ENCODE data around the gene VWA7.

GRCh38 chr6:31780507-31781243 lies 3.5 kb upstream of the VWA7 start:
- TF ChIP-seq EZH2 (IDR thresholded peaks at IDR 0.05; ENCODE audit: borderline replicate concordance, low read length) = no peak
- TF ChIP-seq CTCF (IDR thresholded peaks at IDR 0.05; ENCODE audit: low read length) = no peak

Data from OCI-LY1 (cell line).